Progenitor cell of endocrine pancreas (in vitro differentiated cells): ENCODE results near the gene TMPRSS11E. TPM values are rescaled to one million over a fixed set of nuclear protein-coding genes. Genes with fewer than 3 reads are reported as not detected.
"Not testable (repeated sequence)": the region's sequence is repeated elsewhere in the genome, so short reads cannot be mapped to it uniquely, and the experiment has no call there.

ENCODE experiments used
- DNase-seq: peaks from one replicate; pipeline ENCODE4 v3.0.0; 2021; ENCODE audit warnings: low spot score; ENCODE audit not compliant: unreplicated experiment
- H3K27ac Mint-ChIP-seq: 2 replicates; pipeline ENCODE4 v1.8.0; 2021; ENCODE audit warnings: mild to moderate bottlenecking, moderate library complexity, mixed read lengths
- H3K27me3 Mint-ChIP-seq: 2 replicates; pipeline ENCODE4 v1.8.0; 2021; ENCODE audit warnings: mixed read lengths
- H3K36me3 Mint-ChIP-seq: 2 replicates; pipeline ENCODE4 v1.8.0; 2022; ENCODE audit warnings: mixed read lengths; ENCODE audit not compliant: insufficient read depth
- H3K4me1 Mint-ChIP-seq: 2 replicates; pipeline ENCODE4 v1.8.0; 2021; ENCODE audit warnings: low read depth, mixed read lengths
- H3K4me3 Mint-ChIP-seq: 2 replicates; pipeline ENCODE4 v1.8.0; 2021; ENCODE audit warnings: low read depth, mild to moderate bottlenecking, moderate library complexity, mixed read lengths
- H3K9me3 Mint-ChIP-seq: 2 replicates; pipeline ENCODE4 v1.8.0; 2021; ENCODE audit warnings: low read depth, mixed read lengths
- CTCF ChIP-seq: fragments of 200-600 bp; sonication (generic); IDR thresholded peaks from one replicate; pipeline ENCODE4 v1.5.0; 2021; ENCODE audit warnings: antibody characterized with exemption, mild to moderate bottlenecking; ENCODE audit not compliant: unreplicated experiment
- total RNA-seq: library from RNA; stranded (reverse); gene quantifications from 2 replicates; pipeline ENCODE4 v1.2.1, GENCODE V29; 2021

TMPRSS11E gene
- total RNA-seq, 1 donor from 2014 or later: 0.12 TPM

- Mint-ChIP-seq H3K4me1 (peaks cover 33% of the 10 kb centered on the region), H3K27me3 (no peaks in the 10 kb centered on the region), H3K27ac (no peak overlapping the region), H3K4me3 (no peak overlapping the region), H3K36me3 (no peaks in the 10 kb centered on the region), H3K9me3 (no peaks in the 10 kb centered on the region)
- DNase-seq: no peak
- TF ChIP-seq CTCF: no peak
Measured at GRCh38 chr4:68407868-68408190, 39.4 kb upstream of the TMPRSS11E start.

GRCh38 chr4:68410149-68410548 lies 37.1 kb upstream of the TMPRSS11E start:
- Mint-ChIP-seq H3K4me3 (no peak overlapping the region), H3K9me3 (no peaks in the 10 kb centered on the region), H3K27me3 (no peaks in the 10 kb centered on the region), H3K27ac (no peak overlapping the region), H3K4me1 (peaks cover 28% of the 10 kb centered on the region), H3K36me3 (no peaks in the 10 kb centered on the region)
- no peak for DNase-seq
- no peak for TF ChIP-seq CTCF

GRCh38 chr4:68410643-68411042 lies 36.6 kb upstream of the TMPRSS11E start:
- TF ChIP-seq CTCF: no peak
- Mint-ChIP-seq H3K27ac (no peak overlapping the region), H3K27me3 (no peaks in the 10 kb centered on the region), H3K9me3 (no peaks in the 10 kb centered on the region), H3K4me1 (peaks cover 28% of the 10 kb centered on the region), H3K36me3 (no peaks in the 10 kb centered on the region), H3K4me3 (no peak overlapping the region)
- DNase-seq: no peak

GRCh38 chr4:68412031-68412430 lies 35.2 kb upstream of the TMPRSS11E start:
- not testable (repeated sequence) for H3K27me3 Mint-ChIP-seq, H3K27ac Mint-ChIP-seq, DNase-seq, H3K36me3 Mint-ChIP-seq, H3K9me3 Mint-ChIP-seq, H3K4me3 Mint-ChIP-seq
- peaks cover 18% of the 10 kb centered on the region for H3K4me1 Mint-ChIP-seq

GRCh38 chr4:68416591-68416990 lies 30.7 kb upstream of the TMPRSS11E start:
- DNase-seq: no peak
- Mint-ChIP-seq H3K9me3 (peaks cover 4% of the 10 kb centered on the region), H3K4me1 (no peaks in the 10 kb centered on the region), H3K36me3 (no peaks in the 10 kb centered on the region), H3K4me3 (no peak overlapping the region), H3K27ac (no peak overlapping the region), H3K27me3 (no peaks in the 10 kb centered on the region)
- TF ChIP-seq CTCF: no peak

- no peaks in the 10 kb centered on the region for H3K27me3 Mint-ChIP-seq
- H3K36me3 Mint-ChIP-seq: no peaks in the 10 kb centered on the region
- TF ChIP-seq CTCF: no peak
- H3K9me3 Mint-ChIP-seq: peaks cover 17% of the 10 kb centered on the region
- H3K4me3 Mint-ChIP-seq: no peak overlapping the region
- no peak for DNase-seq
- no peak overlapping the region for H3K27ac Mint-ChIP-seq
- H3K4me1 Mint-ChIP-seq: peaks cover 4% of the 10 kb centered on the region
Measured at GRCh38 chr4:68426516-68426915, 20.7 kb upstream of the TMPRSS11E start.
